Amniotic epithelial cell (primary cell): ENCODE data around the gene TSSC4.

Experiments
- DNase-seq: peaks from one replicate; pipeline ENCODE4 v3.0.0-alpha.2; 2010; ENCODE audit warnings: low read depth

Gene TSSC4

DNA sequence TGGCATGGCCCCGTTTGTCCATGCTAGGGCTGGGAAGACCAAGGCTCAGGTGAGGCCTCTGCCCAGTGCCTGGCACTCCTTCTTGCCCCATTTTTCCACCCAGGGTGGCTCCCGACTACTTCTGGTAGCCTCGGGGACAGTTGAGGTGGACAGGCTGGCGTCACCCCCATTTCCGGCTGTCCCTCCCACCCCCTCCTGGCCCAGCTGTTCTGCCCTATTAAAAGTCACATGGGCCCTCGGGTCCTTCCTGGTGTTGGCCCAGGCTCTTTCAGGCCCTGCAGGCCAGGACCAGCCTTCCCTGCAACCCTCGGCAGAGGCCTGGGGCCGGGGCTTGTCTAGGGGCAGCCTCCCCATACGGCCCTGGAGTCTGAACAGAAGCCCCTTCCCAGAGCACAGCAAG, 14.0 kb upstream of the TSSC4 start:
- DNase-seq: no peak

DNA sequence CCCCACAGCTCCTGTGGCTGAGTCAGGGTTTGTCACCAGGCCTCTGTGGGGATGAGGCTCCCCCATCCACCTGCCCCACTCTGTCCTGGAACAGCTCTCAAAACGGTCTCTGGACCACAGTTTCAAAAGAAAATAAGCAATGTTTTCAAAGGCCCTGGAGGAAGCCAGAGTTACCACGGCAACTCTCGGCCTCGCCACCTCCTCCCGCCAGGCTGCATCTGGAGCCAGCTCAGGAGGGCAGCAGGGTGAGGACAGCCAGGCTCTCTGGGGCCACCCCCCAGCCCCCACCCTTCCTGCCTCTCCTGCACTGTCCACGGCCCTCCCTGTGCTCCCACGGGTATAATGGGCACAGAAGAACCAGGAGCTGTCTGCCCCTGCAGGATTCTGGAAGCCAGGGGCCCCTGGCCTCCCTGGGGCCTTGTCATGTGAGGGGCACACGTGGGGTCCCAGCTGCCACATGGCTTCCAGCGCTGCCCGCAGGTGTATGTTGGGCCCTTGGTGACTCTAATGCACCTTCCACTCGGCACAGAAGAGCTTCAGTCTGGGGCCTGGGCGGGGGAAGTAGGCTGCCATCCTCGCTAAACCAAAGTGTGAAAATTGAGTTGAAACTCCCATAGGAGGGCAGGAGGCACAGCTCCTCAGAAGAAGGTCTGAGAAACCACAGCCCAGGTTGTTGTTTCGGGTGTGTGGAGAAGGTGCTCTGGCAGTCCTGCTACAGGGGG, 13.1 kb upstream of the TSSC4 start:
- DNase-seq: peak; percentile 23

DNA sequence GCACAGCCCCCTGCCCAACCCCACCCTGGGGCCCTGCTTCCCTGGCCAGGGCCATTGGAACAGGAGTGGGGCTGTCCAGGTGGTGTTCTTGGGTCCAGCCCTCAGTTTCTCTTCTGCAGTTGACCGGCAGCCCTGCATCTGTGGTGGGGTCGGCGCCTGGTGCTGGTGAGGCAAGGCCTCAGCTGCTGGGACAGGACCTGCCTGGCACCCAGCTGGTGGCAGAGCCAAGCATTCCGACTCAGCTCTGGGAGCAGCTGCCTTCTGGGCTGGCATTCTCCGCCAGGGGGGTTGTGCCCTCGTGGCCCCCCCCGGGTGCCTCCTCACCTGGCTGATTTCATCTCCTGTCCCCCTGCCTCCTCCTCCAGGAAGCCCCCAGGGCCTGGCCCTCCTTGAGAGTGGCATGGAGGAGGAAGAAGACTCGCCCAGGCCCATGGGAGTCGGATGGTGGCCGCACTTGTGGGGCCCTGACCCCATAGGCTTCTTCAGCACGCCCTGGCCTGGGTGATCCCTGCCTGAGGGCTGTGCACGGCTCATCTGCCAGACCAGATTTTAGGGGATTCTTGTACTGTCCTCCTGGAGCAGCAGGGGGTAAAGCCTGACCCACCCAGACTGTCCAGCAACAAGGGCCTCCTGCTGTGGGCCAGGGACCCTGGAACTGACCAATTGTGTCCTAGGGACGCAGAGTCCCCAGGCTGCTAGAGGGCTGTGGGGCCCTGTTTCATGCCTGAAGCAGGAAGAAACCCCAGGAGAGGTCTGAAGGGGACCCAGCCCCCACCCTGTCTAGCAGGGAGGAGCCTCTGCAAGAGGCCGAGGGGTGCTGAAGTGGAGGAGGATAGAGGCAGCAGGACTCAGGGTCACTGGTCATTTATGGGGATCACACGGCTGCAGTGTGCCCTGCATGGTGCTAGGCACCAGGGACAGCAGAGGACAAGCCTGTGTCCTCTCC, 11.8 kb upstream of the TSSC4 start:
- no peak for DNase-seq

DNA sequence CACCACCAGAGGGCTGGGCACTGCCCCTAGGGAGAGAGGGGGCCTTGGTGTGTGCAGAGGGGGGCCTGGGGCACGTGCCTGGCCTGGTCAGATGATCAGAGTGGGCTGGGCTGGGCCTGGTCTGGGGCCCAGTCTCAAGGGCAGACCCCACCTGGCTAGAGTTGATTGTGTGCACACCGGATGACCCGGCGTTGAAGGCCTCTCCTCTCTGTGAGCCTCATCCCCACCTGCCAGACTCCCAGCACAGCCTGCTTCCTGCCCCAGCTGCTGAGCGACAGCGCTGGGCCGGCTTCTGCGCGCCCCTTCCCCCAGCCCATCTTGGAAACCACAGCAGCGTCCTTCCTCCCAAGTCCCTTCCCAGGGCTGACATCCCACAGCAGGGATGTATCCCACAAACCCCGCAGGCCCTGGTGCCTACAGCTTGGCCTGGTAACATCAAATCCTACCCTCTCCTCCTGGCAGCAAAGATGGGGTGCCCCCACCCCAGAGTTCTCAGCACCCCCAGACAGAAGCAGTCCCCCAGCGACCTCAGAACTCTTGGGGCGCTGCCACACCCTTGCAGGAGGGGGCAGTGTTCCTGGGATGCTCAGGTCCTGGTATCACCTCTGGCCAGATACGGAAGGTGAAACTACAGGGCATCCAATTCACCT, 11.0 kb upstream of the TSSC4 start:
- DNase-seq: no peak

DNA sequence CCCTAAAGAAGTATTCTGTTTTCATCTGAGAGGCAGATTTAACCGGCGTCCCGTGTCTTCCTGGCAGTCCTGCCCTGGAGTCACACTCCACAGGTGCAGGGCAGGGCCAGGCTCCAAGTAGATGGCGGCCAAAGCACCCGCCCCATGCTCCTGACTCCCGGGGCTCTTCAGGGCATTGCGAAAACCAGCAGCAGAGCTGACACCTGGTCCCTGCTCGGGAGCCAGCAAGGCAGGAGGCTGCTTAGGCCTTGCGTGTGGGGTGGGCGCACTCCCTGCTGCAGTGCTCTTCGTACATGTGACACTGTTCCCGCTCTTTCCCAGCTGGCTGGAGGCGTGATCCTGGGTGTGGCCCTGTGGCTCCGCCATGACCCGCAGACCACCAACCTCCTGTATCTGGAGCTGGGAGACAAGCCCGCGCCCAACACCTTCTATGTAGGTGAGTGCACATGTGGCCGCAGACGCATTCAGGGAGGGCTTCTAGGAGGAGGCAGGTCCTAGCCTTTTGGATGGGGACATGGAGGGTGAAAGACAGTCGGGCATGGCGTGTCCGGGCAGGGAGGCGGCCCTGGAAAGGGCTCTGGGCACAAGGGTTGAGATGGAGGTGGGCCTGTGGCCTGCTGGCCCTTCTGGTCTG, 10.3 kb upstream of the TSSC4 start:
- DNase-seq: no peak

DNA sequence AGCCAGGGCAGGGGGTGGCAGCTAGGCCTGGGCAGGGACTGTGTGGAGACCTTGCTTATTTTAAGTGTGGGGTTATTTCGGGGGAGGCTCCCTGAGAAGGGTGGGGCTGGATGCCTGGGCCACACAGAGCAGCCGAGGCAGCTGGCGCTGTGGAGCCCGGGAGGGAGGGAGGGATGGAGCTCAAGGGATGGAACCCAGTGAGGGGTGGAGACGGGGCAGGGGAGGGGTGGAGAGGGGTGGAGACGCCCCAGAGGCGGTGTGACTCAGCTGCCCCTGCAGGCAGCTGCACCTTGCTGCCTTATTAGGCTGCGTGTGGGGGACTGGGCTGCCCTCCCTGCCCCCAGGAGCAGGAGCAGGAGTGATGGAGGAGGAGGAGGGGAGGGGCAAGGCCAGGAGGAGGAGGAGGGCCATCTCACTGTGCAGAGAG, 9.8 kb upstream of the TSSC4 start:
- peak; percentile 73 for DNase-seq

DNA sequence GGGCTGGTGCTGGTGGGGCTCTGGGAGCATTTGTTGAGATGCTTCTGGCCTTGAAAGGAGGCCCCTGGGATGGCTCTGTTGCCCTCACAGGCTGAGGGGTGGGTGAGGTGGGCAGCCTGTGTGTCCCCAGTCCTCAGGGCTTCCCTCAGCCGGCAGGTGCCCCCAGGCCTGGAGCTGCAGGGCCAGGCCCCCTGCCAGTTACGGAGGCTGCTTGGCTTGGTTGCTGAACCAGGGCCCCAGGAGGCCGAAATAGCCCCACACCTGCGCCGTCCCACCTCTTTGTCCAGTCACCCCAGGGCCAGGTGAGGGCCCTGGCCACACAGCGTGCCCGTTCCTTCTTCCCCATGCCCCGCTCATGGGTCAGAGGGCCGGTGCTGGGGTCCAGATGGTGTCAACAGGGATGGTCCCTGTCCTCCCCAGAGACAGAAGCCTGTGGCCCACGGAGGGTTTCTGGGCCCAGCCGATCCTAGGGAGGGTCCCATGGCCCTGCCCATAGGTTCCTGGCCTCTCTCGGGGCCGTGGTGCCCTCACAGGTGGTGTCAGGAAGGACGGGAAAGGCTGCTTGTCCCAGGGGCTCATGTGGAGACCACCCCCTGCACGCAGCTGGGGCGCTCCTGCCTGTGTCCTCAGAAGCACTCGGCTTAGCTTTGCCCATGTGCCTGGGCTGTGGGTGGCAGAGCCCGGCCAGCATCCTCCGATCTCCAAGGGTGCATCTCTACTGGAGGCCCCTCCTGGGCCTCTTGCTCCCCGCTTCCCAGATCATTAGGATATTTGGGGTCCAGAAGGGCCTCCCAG, 9.2 kb upstream of the TSSC4 start:
- DNase-seq: no peak

DNA sequence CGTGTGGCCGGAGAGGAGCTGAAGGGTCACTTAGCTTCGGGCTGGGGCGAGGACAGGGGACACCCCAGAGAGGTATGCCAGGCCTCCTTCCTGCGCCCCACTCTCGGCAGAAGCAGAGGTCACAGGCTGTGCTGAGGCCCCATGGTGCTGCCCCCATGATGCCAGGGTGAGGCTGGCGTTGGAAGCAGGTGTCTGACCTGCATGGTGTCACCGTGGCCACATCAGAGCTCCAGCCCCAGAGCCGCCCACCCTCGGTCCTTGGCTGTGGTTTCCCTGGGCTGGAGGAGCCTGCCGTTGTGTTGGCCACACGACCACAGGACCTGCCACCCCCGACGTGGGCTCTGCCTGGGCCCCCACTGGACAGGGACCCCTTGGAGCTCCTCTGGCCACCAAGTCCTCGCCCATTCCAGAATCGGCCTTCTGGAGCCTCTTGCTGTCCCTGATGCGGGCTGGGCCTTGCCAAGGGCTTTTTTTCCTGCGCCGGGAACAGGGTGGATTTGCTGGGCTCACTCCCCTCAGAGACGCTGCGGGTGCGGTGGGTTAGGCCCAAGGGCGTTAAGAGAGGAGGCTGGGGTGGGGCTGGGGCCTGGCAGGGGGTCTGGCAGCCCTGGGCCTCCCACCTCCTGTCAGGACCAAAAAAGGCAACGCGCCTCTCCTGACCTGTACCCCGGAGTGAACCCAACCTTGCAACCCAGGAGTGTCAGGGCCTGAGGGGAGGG, 8.2 kb upstream of the TSSC4 start:
- DNase-seq: no peak

DNA sequence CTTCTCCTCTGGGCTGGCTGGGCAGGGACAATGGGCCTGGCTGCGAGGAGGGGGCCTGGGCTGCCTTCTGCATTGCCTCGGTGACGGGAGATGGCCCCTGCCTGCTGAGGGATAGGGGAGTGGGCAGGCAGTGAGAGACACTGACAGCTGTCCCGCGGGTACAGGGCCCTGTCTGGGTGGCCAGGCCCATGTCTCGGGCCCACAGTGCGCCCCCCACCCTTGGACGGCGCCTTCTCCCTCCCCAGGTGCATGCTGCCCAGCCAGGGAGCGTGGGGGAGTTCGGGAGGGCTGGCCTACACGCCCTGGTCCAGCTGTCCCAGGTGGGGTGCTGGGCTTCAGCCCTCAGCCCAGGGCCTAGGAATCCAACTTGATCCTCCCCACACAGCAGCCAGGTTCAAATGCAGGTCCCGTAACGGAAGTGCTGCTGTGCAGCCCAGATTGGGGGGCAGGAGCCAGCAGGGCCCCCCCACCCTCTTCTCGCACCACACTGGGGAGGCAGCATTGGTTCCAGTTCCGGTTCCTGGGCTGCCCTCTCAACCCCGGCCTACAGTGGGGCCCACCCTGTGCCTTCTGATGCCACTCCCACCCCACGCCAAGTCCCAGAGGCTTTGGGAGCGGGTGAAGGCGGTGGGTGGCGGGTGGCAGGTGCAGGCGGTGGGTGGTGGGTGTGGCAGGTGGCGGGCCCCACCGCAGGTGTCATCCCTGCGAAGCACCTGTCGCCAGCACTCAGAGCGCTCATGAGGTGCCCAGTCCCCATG, 7.3 kb upstream of the TSSC4 start:
- DNase-seq: no peak

DNA sequence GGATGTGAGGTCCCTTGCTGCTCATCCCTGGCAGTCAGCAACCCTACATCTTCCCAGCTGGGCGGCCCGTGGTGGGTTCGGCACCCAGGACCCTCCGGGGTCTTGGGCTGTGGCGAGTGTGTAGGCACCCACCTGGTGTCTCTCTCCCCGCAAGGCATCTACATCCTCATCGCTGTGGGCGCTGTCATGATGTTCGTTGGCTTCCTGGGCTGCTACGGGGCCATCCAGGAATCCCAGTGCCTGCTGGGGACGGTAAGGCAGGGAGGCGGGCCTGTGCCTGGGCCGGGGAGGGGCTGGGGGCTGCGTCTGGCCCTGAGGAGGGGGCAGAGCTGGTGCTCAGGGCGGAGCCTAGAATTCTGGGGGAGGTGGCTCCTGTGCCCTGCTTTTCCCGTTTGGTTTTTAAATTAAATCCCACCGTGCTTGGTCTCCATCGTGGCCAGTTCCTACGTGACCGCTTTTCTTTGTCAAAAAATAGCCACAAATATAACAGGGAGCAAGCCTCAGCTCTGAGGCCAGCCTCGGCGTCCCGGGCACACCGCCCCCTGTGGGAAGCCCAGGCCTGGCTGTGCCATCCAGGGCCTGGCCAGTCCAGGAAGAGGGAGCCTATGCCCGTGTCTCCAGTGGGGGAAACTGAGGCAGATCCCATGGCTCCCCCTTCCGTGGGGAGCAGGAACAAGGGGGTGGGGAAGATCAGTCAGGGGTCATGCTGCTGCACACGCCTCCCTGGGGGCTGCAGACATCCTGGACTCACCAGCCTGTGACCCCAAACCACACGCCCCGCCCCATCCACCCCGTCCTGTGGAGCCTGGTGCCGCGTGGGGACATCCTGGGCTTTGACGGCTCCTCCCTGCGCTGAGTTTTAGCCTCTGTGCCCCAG, 6.4 kb upstream of the TSSC4 start:
- no peak for DNase-seq

DNA sequence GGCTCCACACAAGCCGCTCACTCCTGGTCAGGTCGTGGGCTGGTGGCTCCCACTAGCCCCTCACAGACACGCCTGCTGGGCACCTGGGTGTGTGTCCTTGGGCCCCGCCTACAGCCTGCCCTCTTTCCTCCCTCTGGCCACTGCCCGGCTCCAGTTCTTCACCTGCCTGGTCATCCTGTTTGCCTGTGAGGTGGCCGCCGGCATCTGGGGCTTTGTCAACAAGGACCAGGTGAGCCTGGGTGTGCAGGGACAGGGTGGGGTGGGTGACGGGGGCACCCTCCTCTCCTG, 5.8 kb upstream of the TSSC4 start:
- no peak for DNase-seq

DNA sequence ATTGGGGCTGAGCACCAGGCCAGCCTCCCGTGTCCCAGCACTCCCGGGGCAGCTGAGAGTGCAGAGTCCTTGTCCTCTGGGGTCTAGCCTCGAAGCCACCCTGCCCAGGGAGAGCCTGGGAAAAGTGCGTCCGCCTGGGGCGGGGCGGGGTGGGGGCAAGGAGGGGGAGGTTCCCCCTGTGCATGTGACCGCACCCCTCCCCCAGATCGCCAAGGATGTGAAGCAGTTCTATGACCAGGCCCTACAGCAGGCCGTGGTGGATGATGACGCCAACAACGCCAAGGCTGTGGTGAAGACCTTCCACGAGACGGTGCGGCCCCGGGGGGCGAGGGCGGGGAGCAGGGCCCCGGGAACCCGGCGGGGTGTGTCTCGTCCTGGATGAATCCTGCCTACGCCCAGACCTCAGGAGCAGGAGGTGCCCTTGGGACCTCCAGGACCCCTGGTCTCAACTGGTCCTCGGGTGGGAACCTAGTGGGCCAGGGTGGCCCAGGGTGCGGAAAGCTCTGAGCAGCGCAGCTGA, 5.3 kb upstream of the TSSC4 start:
- no peak for DNase-seq

DNA sequence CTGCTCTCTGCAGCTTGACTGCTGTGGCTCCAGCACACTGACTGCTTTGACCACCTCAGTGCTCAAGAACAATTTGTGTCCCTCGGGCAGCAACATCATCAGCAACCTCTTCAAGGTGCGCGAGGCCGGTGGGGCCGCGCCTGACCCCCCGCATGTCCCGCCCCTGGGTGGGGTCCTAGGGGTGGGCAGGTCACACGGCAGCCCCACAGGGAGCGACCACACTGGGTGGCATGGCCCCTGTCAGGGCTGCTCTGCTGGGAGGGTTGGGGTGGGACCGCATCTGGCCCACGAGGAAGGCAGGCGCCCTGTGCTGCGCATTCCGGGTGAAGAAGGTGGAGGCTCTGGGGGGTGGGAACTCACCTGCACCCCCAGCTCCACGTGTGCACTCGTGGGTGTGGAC, 4.7 kb upstream of the TSSC4 start:
- no peak for DNase-seq

DNA sequence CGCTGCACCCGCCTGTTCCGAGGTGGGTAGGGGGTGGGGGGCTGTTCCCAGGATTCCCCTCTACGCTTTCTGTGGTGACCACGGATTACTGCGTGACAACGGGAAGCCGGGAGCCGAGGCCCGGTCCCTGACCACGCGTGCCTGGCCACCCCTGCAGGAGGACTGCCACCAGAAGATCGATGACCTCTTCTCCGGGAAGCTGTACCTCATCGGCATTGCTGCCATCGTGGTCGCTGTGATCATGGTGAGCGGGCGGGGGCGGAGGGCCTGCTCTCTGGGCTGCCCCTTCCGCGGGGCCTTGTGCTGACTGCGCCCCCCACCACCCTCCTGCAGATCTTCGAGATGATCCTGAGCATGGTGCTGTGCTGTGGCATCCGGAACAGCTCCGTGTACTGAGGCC, 4.1 kb upstream of the TSSC4 start:
- no peak for DNase-seq

DNA sequence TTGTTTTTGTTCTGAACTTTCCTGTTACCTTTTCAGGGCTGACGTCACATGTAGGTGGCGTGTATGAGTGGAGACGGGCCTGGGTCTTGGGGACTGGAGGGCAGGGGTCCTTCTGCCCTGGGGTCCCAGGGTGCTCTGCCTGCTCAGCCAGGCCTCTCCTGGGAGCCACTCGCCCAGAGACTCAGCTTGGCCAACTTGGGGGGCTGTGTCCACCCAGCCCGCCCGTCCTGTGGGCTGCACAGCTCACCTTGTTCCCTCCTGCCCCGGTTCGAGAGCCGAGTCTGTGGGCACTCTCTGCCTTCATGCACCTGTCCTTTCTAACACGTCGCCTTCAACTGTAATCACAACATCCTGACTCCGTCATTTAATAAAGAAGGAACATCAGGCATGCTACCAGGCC, 3.5 kb upstream of the TSSC4 start:
- DNase-seq: no peak

DNA sequence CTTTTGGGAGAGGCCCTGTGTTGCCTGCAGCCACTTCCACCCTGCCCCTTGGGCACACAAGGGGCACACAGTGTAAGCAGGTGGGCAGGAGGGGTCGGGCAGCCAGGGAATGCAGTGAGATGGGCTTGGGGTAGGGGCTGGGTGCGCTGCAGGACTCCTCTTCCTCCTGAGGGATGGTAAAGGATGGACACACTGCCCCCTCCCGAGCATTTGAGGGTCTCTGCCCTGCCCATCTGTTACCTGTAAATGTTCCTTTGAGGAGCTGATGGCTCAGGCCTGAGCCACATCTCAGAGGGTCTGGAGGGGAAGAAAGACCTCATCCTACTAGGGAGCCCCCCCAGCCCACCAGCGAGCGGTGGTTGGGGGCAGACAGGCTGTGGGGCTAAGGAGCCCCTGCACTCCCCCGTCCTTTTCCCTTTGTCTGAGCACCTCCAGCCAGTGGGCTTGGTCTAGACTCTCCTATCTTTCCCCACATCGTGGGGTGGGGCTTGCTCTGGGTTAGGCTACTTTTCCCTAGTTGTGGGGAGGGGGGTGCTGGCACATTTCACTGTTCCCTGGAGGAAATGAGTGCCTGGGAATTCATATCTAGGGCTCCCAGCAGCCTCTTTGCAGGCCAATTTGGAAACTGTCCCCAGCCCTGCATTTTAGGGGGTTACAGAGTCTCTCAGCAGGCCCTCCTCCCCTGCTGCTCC, 1.7 kb upstream of the TSSC4 start:
- DNase-seq: no peak

DNA sequence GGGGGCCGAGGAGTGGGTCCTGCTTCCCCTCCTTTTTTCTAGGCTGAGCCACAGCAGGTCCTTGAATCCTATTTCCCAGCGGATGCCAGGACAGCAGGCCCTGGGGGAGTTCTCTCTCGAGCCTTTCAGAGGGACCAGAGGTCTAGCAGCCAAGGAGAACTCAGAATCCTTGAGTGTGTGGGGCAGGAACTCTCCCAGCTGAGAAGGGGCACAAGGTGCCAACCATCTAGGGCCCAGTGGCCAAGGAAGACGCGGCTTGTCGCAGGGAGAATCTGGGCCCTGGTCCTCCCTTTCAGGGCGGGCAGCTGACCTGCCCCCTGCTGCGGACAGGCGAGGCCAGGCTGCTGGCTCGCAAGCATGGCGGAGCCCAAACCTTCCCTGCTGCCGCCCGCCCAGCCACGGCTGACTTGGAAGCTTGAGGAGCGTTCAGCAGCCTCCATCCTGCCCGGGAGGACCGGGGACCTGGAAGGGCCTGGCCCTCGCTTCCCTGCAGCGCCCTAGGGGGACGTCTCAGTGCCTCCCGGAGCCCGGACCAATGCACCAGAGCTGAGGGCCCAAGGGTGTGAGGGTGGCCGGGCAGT, 972 bp upstream of the TSSC4 start:
- DNase-seq: peak; percentile 16

DNA sequence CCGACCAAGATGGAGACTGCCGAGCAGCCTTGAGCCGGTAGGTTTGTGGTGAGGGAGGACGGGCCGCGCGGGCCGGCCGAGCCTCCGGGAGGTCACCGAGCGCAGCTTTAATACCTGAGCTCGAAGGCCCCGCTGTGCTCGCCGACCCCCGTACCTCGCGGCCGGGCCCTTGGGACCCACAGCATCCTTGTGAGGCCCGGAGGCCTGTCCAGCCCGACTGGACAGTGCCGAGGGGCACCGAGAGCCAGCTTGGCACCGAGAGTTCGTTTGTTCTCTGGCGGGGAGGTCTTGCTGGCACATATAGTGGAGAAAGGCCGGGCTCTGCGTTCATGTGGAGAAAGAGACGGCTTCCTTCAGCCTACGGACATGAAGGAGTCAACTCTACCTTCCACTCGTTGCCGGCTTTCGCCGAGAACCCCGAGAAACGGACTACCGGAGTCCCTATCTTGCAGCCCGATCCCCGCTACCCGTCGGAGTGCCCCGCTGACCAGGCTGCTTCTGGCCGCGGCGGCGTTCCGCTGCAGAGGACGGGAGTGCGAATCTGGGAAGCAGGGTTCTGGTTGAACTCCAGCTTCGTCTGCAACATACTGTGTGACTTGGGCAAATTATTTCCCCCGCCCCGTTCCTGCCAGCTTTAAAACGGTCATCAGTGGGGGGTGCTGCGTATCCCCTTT, 349 bp downstream of the TSSC4 start:
- DNase-seq: no peak
